RWPE2 (cell line): ENCODE data around the gene OVCH2.

Experiments used
- ATAC-seq: fragments of 200-7000 bp; cut with Tn5 transposase; 3 replicates; pipeline ENCODE4 v1.9.1; 2021; ENCODE audit warnings: low read depth
- DNase-seq: peaks from one replicate; pipeline ENCODE4 v3.0.0-alpha.2; 2020; ENCODE audit warnings: low spot score
- H3K27ac ChIP-seq: fragments of 450-650 bp; 2 replicates; pipeline ENCODE4 v1.5.1; 2017; ENCODE audit warnings: mild to moderate bottlenecking; ENCODE audit not compliant: poor library complexity, severe bottlenecking
- H3K27me3 ChIP-seq: fragments of 250-450 bp; sonication (Bioruptor Pico); 2 replicates; pipeline ENCODE4 v1.5.1; 2021; ENCODE audit warnings: mild to moderate bottlenecking, moderate library complexity; ENCODE audit not compliant: insufficient read depth, poor library complexity, severe bottlenecking
- H3K36me3 ChIP-seq: fragments of 250-450 bp; sonication (Bioruptor Pico); 2 replicates; pipeline ENCODE4 v1.5.1; 2020; ENCODE audit warnings: low read depth, mild to moderate bottlenecking, moderate library complexity
- H3K4me1 ChIP-seq: fragments of 250-450 bp; sonication (Bioruptor Pico); 2 replicates; pipeline ENCODE4 v1.5.1; 2021; ENCODE audit warnings: mild to moderate bottlenecking, moderate library complexity; ENCODE audit not compliant: insufficient read depth, poor library complexity, severe bottlenecking
- H3K4me3 ChIP-seq: fragments of 250-450 bp; sonication (Bioruptor Pico); 2 replicates; pipeline ENCODE4 v1.5.1; 2021; ENCODE audit warnings: mild to moderate bottlenecking, moderate library complexity; ENCODE audit not compliant: severe bottlenecking
- H3K9me3 ChIP-seq: fragments of 250-450 bp; sonication (Bioruptor Pico); 2 replicates; pipeline ENCODE4 v1.5.1; 2021; ENCODE audit warnings: mild to moderate bottlenecking, moderate library complexity; ENCODE audit not compliant: severe bottlenecking
- CTCF ChIP-seq: fragments of 450-650 bp; IDR thresholded peaks from one replicate; pipeline ENCODE4 v1.5.1; 2017; ENCODE audit warnings: mild to moderate bottlenecking, moderate library complexity; ENCODE audit not compliant: poor library complexity, severe bottlenecking

Gene OVCH2

GRCh38 chr11:7668911-7669310 lies 37.4 kb downstream of the OVCH2 start:
- H3K36me3 ChIP-seq: no peaks in the 10 kb centered on the region
- no peak for TF ChIP-seq CTCF
- ATAC-seq: no peak

GRCh38 chr11:7668464-7668863 lies 37.8 kb downstream of the OVCH2 start:
- ATAC-seq: no peak
- DNase-seq: no peak
- no peak for TF ChIP-seq CTCF
- no peak overlapping the region for H3K27ac ChIP-seq
- no peaks in the 10 kb centered on the region for H3K27me3 ChIP-seq
- no peaks in the 10 kb centered on the region for H3K36me3 ChIP-seq
- no peaks in the 10 kb centered on the region for H3K4me1 ChIP-seq
- H3K4me3 ChIP-seq: no peak overlapping the region
- no peaks in the 10 kb centered on the region for H3K9me3 ChIP-seq

More at GRCh38 chr11:7668911-7669310, 37.4 kb downstream of the OVCH2 start:
- H3K4me3 ChIP-seq: no peak overlapping the region
- H3K9me3 ChIP-seq: no peaks in the 10 kb centered on the region
- no peaks in the 10 kb centered on the region for H3K27me3 ChIP-seq
- no peaks in the 10 kb centered on the region for H3K4me1 ChIP-seq
- H3K27ac ChIP-seq: no peak overlapping the region
- no peak for DNase-seq

GRCh38 chr11:7667460-7667859 lies 38.8 kb downstream of the OVCH2 start:
- TF ChIP-seq CTCF: no peak
- Histone ChIP-seq H3K27me3 (no peaks in the 10 kb centered on the region), H3K4me3 (no peak overlapping the region), H3K4me1 (no peaks in the 10 kb centered on the region), H3K27ac (no peak overlapping the region), H3K9me3 (no peaks in the 10 kb centered on the region), H3K36me3 (no peaks in the 10 kb centered on the region)
- no peak for ATAC-seq
- no peak for DNase-seq

- Histone ChIP-seq H3K4me1 (no peaks in the 10 kb centered on the region), H3K4me3 (no peak overlapping the region), H3K36me3 (no peaks in the 10 kb centered on the region), H3K27me3 (no peaks in the 10 kb centered on the region), H3K9me3 (no peaks in the 10 kb centered on the region), H3K27ac (no peak overlapping the region)
- ATAC-seq: no peak
- DNase-seq: no peak
- no peak for TF ChIP-seq CTCF
Measured at GRCh38 chr11:7666292-7666866, 39.9 kb downstream of the OVCH2 start.

- H3K27me3 ChIP-seq: no peaks in the 10 kb centered on the region
- ATAC-seq: peak; percentile 99
Measured at GRCh38 chr11:7665473-7666291, 40.6 kb downstream of the OVCH2 start.

More at GRCh38 chr11:7665473-7666291, 40.6 kb downstream of the OVCH2 start:
- peak; percentile 80 for DNase-seq
- Histone ChIP-seq H3K4me1 (no peaks in the 10 kb centered on the region), H3K4me3 (no peak overlapping the region), H3K27ac (no peak overlapping the region), H3K36me3 (no peaks in the 10 kb centered on the region), H3K9me3 (no peaks in the 10 kb centered on the region)
- peak; percentile 80 for TF ChIP-seq CTCF
